Measurements from ENCODE around the gene SPDEF.

- TF ChIP-seq, protein P1, sequence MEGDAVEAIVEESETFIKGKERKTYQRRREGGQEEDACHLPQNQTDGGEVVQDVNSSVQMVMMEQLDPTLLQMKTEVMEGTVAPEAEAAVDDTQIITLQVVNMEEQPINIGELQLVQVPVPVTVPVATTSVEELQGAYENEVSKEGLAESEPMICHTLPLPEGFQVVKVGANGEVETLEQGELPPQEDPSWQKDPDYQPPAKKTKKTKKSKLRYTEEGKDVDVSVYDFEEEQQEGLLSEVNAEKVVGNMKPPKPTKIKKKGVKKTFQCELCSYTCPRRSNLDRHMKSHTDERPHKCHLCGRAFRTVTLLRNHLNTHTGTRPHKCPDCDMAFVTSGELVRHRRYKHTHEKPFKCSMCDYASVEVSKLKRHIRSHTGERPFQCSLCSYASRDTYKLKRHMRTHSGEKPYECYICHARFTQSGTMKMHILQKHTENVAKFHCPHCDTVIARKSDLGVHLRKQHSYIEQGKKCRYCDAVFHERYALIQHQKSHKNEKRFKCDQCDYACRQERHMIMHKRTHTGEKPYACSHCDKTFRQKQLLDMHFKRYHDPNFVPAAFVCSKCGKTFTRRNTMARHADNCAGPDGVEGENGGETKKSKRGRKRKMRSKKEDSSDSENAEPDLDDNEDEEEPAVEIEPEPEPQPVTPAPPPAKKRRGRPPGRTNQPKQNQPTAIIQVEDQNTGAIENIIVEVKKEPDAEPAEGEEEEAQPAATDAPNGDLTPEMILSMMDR (IDR thresholded peaks at IDR 0.05; ENCODE audit: low read length) = peak; percentile 48
- no peak for TF ChIP-seq EZH2 (IDR thresholded peaks at IDR 0.05; ENCODE audit: borderline replicate concordance, low read length)
Observed at GRCh38 chr6:34526992-34527728, 29.0 kb downstream of the SPDEF start.
